ENCODE data around the gene ZNF441. TPM values are rescaled to one million over a fixed set of nuclear protein-coding genes. Genes with fewer than 3 reads are reported as not detected.

ZNF441 gene
- total and polyA plus RNA-seq, 2 of the 13 experiments (the other 11 are each of a cell fraction or from before 2014, with no cell fraction given): 2.8 to 10.0 TPM

DNA sequence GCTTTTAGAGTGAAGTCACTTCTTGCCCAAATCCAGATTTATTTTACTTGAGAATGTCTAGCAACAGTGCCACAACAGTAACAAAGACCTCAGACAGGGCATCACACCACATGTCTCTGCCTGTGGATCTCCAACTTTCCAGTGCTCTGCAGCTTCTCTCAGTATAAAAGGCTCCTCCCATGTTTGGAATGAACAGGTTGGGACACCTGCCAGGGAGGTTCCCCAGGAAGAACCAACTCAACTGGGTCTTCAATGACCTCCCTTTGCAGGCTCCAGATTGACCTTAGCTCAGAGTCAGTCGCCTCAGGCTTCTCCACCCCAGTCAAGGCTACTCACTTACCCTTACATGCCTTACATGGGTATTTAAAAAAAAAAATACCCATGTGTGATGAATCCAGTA lies 31.4 kb upstream of the ZNF441 start (continued):
- TF ChIP-seq, protein P1, sequence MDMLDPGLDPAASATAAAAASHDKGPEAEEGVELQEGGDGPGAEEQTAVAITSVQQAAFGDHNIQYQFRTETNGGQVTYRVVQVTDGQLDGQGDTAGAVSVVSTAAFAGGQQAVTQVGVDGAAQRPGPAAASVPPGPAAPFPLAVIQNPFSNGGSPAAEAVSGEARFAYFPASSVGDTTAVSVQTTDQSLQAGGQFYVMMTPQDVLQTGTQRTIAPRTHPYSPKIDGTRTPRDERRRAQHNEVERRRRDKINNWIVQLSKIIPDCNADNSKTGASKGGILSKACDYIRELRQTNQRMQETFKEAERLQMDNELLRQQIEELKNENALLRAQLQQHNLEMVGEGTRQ (IDR thresholded peaks at IDR 0.05; ENCODE audit: low read depth, low read length): no peak
- TF ChIP-seq, protein P1 (CRISPR knock-in tag; IDR thresholded peaks at IDR 0.05; ENCODE audit: borderline replicate concordance): no peak
- TF ChIP-seq ZMAT3 (CRISPR knock-in tag; conservative IDR thresholded peaks at IDR 0.05) (no peak), REL (CRISPR knock-in tag; conservative IDR thresholded peaks at IDR 0.05) (no peak)

DNA sequence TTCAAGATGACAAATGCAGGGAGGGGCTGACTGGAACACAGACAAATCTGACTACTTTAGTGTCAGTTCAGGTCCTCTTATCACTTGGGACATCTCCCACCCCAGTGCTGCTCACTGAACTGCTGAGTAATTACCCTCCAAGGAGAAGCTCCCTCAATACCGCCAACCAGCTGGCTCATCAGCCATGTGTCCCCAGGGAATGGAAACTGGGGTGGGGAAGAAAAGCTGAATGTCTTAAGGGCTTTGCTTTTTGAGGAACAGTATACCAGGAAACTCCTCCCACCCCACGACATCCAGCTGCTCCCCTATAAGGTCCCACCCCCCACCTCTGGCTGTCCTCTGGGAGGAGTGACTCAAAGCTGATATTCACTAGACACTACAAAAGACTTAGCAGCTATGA lies 30.1 kb upstream of the ZNF441 start:
- ChIA-PET POLR2A (interaction anchor here (1.4 to 2.2 kb wide), 2 partner anchors 30 to 61 kb away, joined by 3 to 7 read pairs; partner anchors contain the start of genes ZNF441 and ZNF491), CTCF (ENCODE audit: low intra/inter-chr PET ratio, low total read pairs) (no interaction called here)
- Histone ChIP-seq H3K27me3 (ENCODE audit: control insufficient read depth in 1 of 2, insufficient read depth in 2 of 2, low read length in 2 of 2) (no peaks in the 10 kb centered on the region), H3K9ac (ENCODE audit: insufficient read depth, low read depth, low read length) (no peak overlapping the region), H3K27ac (ENCODE audit: extremely low read length, insufficient read depth, low read length) (no peak overlapping the region), H3K4me3 (replicated peaks in 1 of 3; ENCODE audit: insufficient read depth in 1 of 3, low read depth in 2 of 3, low read length in 3 of 3) (peak overlapping the region in 1 of 3 experiments; percentile 16; a peak in 2 of 6 replicates), H3K4me1 (ENCODE audit: insufficient read depth, low read length) (peaks cover 46% of the 10 kb centered on the region), H3K36me3 (replicated peaks in 1 of 2; ENCODE audit: control insufficient read depth in 1 of 2, insufficient read depth in 2 of 2, low read length in 2 of 2) (no peaks in the 10 kb centered on the region), H3K9me3 (ENCODE audit: low read length) (no peaks in the 10 kb centered on the region), H4K20me1 (ENCODE audit: insufficient read depth, low read length) (peaks cover 4% of the 10 kb centered on the region; the same call in 1 of the 2 replicates), H3K79me2 (ENCODE audit: insufficient read depth, low read length) (peaks cover 47% of the 10 kb centered on the region), H2AFZ (ENCODE audit: low read length) (no peak overlapping the region), H3K4me2 (ENCODE audit: low read depth, low read length) (peak overlapping the region; percentile 97)
- TF ChIP-seq RBAK (CRISPR knock-in tag; IDR thresholded peaks at IDR 0.05) (no peak), ZNF326 (CRISPR knock-in tag; IDR thresholded peaks at IDR 0.05; ENCODE audit: borderline replicate concordance) (no peak), ZKSCAN5 (CRISPR knock-in tag; IDR thresholded peaks at IDR 0.05) (no peak)
- TF ChIP-seq, protein P2, sequence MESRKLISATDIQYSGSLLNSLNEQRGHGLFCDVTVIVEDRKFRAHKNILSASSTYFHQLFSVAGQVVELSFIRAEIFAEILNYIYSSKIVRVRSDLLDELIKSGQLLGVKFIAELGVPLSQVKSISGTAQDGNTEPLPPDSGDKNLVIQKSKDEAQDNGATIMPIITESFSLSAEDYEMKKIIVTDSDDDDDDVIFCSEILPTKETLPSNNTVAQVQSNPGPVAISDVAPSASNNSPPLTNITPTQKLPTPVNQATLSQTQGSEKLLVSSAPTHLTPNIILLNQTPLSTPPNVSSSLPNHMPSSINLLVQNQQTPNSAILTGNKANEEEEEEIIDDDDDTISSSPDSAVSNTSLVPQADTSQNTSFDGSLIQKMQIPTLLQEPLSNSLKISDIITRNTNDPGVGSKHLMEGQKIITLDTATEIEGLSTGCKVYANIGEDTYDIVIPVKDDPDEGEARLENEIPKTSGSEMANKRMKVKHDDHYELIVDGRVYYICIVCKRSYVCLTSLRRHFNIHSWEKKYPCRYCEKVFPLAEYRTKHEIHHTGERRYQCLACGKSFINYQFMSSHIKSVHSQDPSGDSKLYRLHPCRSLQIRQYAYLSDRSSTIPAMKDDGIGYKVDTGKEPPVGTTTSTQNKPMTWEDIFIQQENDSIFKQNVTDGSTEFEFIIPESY (CRISPR knock-in tag; IDR thresholded peaks at IDR 0.05): peak; percentile 94
- BruUV-seq (replicated peaks): no TSS peak
- WGBS (ENCODE audit: low lambda C conversion rate): 65% methylated on average over 2 of the region's 2 CpGs
- no peak for ATAC-seq
- intact Hi-C loops (cut with micrococcal nuclease; ENCODE audit: unreplicated experiment) (loop anchor here (5.0 kb wide), 1 partner anchor 34 kb away; no protein-coding TSS in a partner anchor), in situ Hi-C loops (cut with HindIII; ENCODE audit: extremely low pct_ligation_motif_present, low pct_unique_long_range_greater_than_20kb) (no loop called here)
- no peak for FAIRE-seq
- no peak for DNase-seq (ENCODE audit: low spot score)

Measured in HepG2 (cell line).